HG02588 (cell line): ENCODE results near the gene PHF13.
"Not testable (repeated sequence)": the region's sequence is repeated elsewhere in the genome, so short reads cannot be mapped to it uniquely, and the experiment has no call there.

Experiments used
- ATAC-seq: cut with Tn5 transposase; IDR thresholded peaks from one replicate; pipeline ENCODE4 v1.9.1; 2021; ENCODE audit warnings: mild to moderate bottlenecking, moderate library complexity; ENCODE audit not compliant: unreplicated experiment

Gene PHF13

GRCh38 chr1:6627031-6627430, 13.5 kb downstream of the PHF13 start:
- ATAC-seq = no peak

GRCh38 chr1:6627841-6628545, 14.5 kb downstream of the PHF13 start:
- ATAC-seq = no peak

DNA sequence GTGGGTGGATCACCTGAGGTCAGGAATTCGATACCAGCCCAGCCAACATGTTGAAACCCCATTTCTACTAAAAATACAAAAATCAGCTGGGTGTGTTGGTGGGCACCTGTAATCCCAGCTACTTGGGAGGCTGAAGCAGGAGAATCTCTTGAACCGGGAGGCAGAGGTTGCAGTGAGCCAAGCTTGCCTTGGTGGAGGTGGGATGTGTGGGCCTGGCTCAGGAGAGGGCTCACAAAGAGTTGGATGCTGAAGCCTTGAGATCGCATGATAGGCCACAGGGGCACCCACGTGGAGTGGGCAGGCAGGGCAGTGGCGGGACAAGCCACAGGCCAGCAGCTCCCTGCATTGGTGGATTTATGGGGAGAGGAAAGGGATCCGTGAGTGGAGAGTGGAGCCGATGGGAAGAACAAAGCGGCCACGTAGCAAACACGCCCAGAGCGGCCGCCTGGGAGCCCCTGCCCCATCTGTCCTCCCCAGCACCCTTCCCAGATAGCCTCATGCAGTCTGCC, 15.5 kb downstream of the PHF13 start:
- ATAC-seq = no peak

- no peak for ATAC-seq
Measured at GRCh38 chr1:6630027-6630426, 16.5 kb downstream of the PHF13 start.

GRCh38 chr1:6631058-6631457, 17.5 kb downstream of the PHF13 start:
- no peak for ATAC-seq

GRCh38 chr1:6632588-6633514, 19.3 kb downstream of the PHF13 start:
- ATAC-seq = no peak

DNA sequence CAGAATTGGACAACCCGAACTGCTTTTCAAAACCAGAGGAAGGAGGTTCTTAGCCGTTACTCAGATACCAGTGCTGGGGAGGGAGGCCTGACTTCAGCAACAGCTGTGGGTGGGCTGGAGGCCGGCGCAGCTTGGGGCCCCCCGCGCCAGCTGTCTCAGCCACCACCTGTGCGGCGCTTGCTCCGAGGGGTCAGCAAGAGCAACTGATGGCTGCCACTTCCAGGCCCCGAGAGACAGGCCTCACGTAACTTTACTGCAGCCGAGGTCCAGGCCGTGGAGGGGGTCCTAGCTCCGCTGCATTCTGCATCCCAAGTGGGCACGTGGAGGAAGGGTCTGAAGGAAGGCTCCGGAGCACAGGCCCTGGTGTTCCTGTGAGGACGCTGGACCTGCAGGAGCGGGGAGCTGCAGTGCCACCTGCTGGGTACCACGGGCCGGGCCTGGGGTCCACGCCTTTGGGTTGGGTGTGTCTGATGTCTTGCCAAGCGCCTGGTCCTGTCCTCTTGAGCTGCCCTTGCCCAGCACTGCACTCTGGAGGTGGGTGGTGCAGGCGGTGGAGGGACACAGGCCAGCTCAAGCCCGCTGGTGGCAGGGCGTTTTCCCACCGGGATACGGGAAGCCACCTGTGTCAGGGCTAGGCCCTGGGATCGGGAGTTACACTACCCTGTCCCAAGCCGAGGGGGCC, 21.0 kb downstream of the PHF13 start:
- no peak for ATAC-seq

DNA sequence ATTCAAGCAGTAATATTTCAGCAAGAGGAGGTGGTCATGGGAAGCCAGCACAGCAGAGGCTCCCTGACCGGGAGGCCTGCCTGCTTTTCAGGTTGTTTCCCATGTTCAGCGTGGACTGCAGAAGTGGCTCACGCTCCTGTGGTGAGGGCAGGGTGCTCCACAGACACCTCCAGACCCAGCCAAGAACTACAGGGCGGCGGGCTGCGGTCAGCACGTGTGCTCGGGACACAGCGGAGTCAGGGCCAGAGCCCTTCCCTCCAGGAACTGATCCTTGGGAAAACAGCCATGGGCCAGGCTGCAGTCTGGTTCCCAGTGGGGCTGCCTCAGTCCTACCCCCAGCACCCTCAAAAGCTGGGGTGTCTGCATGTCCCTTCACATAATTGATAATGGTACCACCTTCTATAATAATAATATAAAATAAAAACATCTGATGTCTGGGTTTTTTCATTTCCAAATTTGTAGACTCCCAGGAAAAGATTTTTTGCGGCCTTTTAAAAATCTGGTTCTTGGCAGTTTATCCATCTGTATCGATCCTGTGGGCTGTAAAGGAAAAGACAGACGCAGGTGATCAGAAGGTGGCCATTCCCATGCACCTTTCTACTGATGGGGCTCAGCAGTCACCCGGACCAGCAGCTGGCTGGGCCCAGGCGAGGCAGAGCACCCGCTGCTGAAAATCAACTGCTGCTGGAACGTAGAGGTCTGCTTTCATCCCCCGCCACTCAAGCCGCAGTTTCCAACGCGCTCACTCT, 21.8 kb downstream of the PHF13 start:
- ATAC-seq = no peak

- ATAC-seq = no peak
Measured at GRCh38 chr1:6635910-6636760, 22.6 kb downstream of the PHF13 start.

GRCh38 chr1:6636778-6637177, 23.2 kb downstream of the PHF13 start:
- ATAC-seq = not testable (repeated sequence)

- no peak for ATAC-seq
Measured at GRCh38 chr1:6637770-6638169, 24.2 kb downstream of the PHF13 start.

DNA sequence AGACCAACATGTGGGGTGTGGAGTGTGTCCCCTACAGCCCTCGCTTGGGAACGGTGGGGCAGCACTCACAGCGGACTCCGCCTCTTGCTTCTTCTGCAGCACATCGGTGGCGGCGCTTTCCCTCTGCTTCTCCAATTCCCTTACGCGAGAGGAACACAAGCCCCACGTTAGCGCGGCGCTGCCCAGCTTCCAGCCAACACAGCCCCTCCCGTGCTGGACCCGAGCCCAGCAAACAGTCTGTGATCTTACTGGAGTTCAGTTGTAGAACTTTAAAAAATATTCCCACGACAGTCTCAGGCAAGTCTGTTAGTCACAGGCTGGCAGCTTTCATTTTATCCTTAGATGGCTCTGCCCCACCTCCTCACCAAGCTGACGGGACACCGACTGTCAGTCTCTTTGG, 24.7 kb downstream of the PHF13 start:
- no peak for ATAC-seq

GRCh38 chr1:6640867-6641266, 27.3 kb downstream of the PHF13 start:
- ATAC-seq = not testable (repeated sequence)

GRCh38 chr1:6645018-6645417, 31.5 kb downstream of the PHF13 start:
- ATAC-seq = no peak

DNA sequence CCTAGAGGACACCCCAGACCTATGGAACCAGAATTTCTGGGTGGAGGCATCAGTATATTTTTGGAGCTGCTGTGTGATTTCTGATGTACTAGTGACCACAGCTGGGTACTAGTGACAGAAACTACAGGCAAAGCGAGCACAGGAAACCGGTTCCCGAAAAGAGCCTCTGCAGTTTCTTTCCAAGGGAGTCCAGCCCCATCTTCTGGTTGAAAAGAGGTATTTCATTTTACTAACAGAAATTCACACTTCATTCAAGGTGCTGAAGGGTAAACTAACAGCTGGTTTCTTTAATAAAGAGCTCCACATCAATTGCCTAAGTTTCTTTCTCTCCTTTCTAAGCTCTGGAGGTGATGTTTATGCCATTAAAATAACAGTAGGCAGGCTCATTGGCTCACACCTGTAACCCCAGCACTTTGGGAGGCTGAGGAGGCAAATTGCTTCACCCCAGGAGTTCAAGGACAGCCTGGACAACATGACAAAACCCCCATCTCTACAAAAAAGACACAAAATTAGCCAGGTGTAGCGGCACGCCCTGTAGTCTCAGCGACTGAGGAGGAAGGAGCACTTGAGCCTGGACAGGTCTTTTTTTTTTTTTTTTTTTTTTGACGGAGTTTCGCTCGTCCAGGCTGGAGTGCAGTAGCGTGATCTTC, 33.1 kb downstream of the PHF13 start:
- ATAC-seq = no peak

GRCh38 chr1:6648556-6648955, 35.0 kb downstream of the PHF13 start:
- ATAC-seq = no peak

DNA sequence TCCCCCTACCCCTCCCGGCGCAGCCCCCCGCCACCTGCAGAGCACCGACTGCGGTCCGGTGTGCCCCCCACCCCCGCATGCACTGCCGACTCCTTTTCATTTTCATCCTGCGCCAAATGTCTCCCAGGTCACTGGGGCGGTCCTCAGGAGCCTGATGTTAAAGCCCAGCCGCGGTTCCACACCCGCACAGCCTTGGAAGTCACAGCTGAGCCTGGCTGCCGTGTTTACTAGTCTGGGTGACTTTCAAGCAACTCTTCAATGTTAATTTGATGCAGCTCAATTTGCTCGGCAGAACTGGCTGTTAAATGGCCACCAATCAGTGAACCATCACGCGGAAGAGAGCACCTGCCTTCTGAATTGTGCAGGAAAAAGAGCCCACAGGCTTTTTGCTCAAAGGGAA, 38.4 kb downstream of the PHF13 start:
- no peak for ATAC-seq

DNA sequence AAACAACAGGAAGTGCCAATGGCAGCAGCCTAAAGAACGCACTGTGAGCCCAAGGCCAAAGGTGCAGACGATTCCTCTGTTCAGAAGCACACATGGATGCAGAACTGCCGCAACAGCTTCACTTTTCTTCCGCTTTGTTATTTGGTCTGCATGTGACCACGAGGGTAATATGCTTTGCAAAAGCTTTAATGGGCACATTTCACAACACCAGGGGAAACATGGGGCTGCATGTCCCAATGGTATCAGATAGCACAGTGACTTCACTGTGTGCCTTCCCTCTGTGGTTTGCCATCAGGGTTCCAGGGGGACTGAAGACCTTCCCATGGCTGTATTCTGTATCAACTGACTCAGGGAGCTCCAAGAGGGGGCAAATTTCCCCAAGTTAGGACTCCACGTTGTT, 39.5 kb downstream of the PHF13 start:
- ATAC-seq = no peak
